ENCODE results near the gene BICRA. TPM values are rescaled to one million over a fixed set of nuclear protein-coding genes. Genes with fewer than 3 reads are reported as not detected.

Gene BICRA
- total RNA-seq, 1 experiment from 2014 or later: 14.4 TPM

GRCh38 chr19:47730521-47730889, 121.6 kb downstream of the BICRA start:
- H3K4me3 ChIP-seq: peak overlapping the region; percentile 70; the same call in 1 of the 2 replicates
- no peaks in the 10 kb centered on the region for H3K9me2 ChIP-seq (ENCODE audit: insufficient read depth)
- BruUV-seq (replicated peaks): no TSS peak
- no peak overlapping the region for H3K27ac ChIP-seq
- H4K20me1 ChIP-seq (ENCODE audit: insufficient read depth): no peaks in the 10 kb centered on the region
- CTCF ChIA-PET: no interaction called here
- no peaks in the 10 kb centered on the region for H3K79me2 ChIP-seq (ENCODE audit: low read depth)
- no peak overlapping the region for H2AFZ ChIP-seq
- no peak for DNase-seq
- POLR2A ChIA-PET (ENCODE audit: unreplicated experiment): no interaction called here
- no peaks in the 10 kb centered on the region for H3K36me3 ChIP-seq (ENCODE audit: low read depth)
- intact Hi-C loops (cut with micrococcal nuclease; ENCODE audit: unreplicated experiment): no loop called here
- H3F3A ChIP-seq (ENCODE audit: insufficient read depth, low read depth): peaks cover 38% of the 10 kb centered on the region
- H3K4me1 ChIP-seq (replicated peaks; ENCODE audit: insufficient read depth): peaks cover 35% of the 10 kb centered on the region
- no peaks in the 10 kb centered on the region for H3K27me3 ChIP-seq (ENCODE audit: insufficient read depth, low read depth)
- TF ChIP-seq CTCF (conservative IDR thresholded peaks at IDR 0.05): no peak
- TF ChIP-seq EZH2 (IDR thresholded peaks at IDR 0.05; ENCODE audit: low read depth): no peak
- no peaks in the 10 kb centered on the region for H3K9me3 ChIP-seq (ENCODE audit: insufficient read depth, low read depth)
- H3K4me2 ChIP-seq: peak overlapping the region; percentile 92

- no peaks in the 10 kb centered on the region for H3K36me3 ChIP-seq (ENCODE audit: low read depth)
Observed at GRCh38 chr19:47730910-47731309, 122.0 kb downstream of the BICRA start.

GRCh38 chr19:47735131-47735530, 126.2 kb downstream of the BICRA start:
- no TSS peak for BruUV-seq (replicated peaks)
- Histone ChIP-seq H3K27me3 (ENCODE audit: insufficient read depth, low read depth) (no peaks in the 10 kb centered on the region), H3K4me2 (no peak overlapping the region), H3K9me2 (ENCODE audit: insufficient read depth) (no peaks in the 10 kb centered on the region), H3K27ac (no peak overlapping the region), H3F3A (ENCODE audit: insufficient read depth, low read depth) (peaks cover 23% of the 10 kb centered on the region; the same call in 1 of the 2 replicates), H3K36me3 (ENCODE audit: low read depth) (no peaks in the 10 kb centered on the region), H2AFZ (no peak overlapping the region), H3K79me2 (ENCODE audit: low read depth) (no peaks in the 10 kb centered on the region), H3K4me1 (replicated peaks; ENCODE audit: insufficient read depth) (0 out of 2 replicates have a peak, but pooled peaks cover 3% of the 10 kb centered on the region), H3K9me3 (ENCODE audit: insufficient read depth, low read depth) (no peaks in the 10 kb centered on the region), H4K20me1 (ENCODE audit: insufficient read depth) (no peaks in the 10 kb centered on the region), H3K4me3 (no peak overlapping the region)
- peak in 1 of 2 experiments; percentile 57 for DNase-seq
- intact Hi-C loops (cut with micrococcal nuclease; ENCODE audit: unreplicated experiment): no loop called here
- ChIA-PET CTCF (no interaction called here), POLR2A (ENCODE audit: unreplicated experiment) (no interaction called here)
- TF ChIP-seq CTCF (conservative IDR thresholded peaks at IDR 0.05) (no peak), EZH2 (IDR thresholded peaks at IDR 0.05; ENCODE audit: low read depth) (no peak)

More at GRCh38 chr19:47730910-47731309, 122.0 kb downstream of the BICRA start:
- Histone ChIP-seq H3K4me2 (no peak overlapping the region), H3F3A (ENCODE audit: insufficient read depth, low read depth) (peaks cover 38% of the 10 kb centered on the region), H3K4me3 (no peak overlapping the region), H3K9me3 (ENCODE audit: insufficient read depth, low read depth) (no peaks in the 10 kb centered on the region), H3K79me2 (ENCODE audit: low read depth) (no peaks in the 10 kb centered on the region), H3K4me1 (replicated peaks; ENCODE audit: insufficient read depth) (peaks cover 35% of the 10 kb centered on the region), H3K9me2 (ENCODE audit: insufficient read depth) (no peaks in the 10 kb centered on the region), H3K27ac (no peak overlapping the region), H2AFZ (no peak overlapping the region), H4K20me1 (ENCODE audit: insufficient read depth) (no peaks in the 10 kb centered on the region), H3K27me3 (ENCODE audit: insufficient read depth, low read depth) (no peaks in the 10 kb centered on the region)
- BruUV-seq (replicated peaks): no TSS peak
- intact Hi-C loops (cut with micrococcal nuclease; ENCODE audit: unreplicated experiment): no loop called here
- TF ChIP-seq CTCF (conservative IDR thresholded peaks at IDR 0.05) (no peak), EZH2 (IDR thresholded peaks at IDR 0.05; ENCODE audit: low read depth) (no peak)
- no peak for DNase-seq
- POLR2A ChIA-PET (ENCODE audit: unreplicated experiment): no interaction called here
- CTCF ChIA-PET: no interaction called here
